AG08396 (cell line): ENCODE results near the gene DCST1.

Source experiments
- DNase-seq: peaks from one replicate; pipeline ENCODE4 v3.0.0; 2012; ENCODE audit warnings: low spot score, mixed read lengths

Gene DCST1

DNA sequence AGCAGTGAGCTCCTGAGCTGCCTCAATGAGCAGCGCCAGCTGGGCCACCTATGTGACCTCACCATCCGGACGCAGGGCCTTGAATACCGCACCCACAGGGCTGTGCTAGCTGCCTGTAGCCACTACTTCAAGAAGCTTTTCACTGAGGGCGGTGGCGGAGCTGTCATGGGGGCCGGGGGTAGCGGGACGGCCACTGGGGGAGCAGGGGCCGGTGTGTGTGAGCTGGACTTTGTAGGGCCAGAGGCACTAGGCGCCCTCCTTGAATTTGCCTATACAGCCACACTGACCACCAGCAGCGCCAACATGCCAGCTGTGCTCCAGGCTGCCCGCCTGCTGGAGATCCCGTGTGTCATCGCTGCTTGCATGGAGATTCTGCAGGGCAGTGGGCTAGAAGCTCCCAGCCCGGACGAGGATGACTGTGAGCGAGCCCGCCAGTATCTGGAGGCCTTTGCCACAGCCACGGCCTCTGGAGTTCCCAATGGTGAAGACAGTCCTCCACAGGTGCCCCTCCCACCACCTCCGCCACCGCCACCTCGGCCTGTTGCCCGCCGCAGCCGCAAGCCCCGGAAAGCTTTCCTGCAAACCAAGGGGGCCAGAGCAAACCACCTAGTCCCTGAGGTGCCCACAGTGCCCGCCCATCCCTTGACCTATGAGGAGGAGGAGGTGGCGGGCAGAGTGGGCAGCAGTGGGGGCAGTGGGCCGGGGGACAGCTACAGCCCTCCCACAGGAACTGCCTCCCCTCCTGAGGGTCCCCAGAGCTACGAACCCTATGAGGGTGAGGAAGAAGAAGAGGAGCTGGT is 18.7 kb upstream of the DCST1 start:
- DNase-seq = no peak

GRCh38 chr1:155015527-155016230 is 17.9 kb upstream of the DCST1 start:
- DNase-seq = no peak

DNA sequence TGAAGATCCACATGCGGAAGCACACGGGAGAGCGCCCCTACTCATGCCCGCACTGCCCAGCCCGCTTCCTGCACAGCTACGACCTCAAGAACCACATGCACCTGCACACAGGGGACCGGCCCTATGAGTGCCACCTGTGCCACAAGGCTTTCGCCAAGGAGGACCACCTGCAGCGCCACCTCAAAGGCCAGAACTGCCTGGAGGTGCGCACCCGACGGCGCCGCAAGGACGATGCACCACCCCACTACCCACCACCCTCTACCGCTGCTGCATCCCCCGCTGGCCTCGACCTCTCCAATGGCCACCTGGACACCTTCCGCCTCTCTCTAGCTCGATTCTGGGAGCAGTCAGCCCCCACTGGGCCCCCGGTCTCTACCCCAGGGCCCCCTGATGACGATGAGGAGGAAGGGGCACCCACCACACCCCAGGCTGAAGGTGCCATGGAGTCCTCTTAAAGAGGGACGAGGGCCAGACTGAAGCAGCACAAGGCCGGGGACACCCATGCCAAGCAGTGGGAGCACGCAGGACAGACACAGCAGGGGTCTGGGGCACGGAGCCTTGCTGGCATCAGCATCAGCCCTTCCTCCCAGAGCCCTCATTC is 17.3 kb upstream of the DCST1 start:
- no peak for DNase-seq

- DNase-seq = peak; percentile 90
Observed at GRCh38 chr1:155017041-155017945, 16.3 kb upstream of the DCST1 start.

DNA sequence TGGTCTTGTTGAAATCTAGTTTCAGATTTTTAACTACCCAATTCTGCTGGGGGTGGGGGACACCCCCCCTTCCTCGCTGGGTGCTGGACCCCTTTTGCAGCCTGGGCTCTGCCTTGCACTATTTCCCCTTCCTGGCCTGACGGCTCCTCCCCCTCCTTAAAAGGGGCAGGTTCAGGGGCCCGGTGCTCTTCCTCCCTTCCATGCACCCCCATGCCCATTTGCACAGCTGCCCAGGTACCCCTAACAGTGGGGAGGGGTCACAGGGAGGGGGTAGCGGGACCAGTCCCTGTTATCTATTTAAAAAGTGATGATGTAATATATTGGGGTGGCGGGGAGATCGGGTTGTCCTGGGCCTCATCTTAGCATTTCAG is 15.7 kb upstream of the DCST1 start:
- DNase-seq = no peak

- DNase-seq = peak; percentile 60
Observed at GRCh38 chr1:155018617-155019348, 14.8 kb upstream of the DCST1 start.

DNA sequence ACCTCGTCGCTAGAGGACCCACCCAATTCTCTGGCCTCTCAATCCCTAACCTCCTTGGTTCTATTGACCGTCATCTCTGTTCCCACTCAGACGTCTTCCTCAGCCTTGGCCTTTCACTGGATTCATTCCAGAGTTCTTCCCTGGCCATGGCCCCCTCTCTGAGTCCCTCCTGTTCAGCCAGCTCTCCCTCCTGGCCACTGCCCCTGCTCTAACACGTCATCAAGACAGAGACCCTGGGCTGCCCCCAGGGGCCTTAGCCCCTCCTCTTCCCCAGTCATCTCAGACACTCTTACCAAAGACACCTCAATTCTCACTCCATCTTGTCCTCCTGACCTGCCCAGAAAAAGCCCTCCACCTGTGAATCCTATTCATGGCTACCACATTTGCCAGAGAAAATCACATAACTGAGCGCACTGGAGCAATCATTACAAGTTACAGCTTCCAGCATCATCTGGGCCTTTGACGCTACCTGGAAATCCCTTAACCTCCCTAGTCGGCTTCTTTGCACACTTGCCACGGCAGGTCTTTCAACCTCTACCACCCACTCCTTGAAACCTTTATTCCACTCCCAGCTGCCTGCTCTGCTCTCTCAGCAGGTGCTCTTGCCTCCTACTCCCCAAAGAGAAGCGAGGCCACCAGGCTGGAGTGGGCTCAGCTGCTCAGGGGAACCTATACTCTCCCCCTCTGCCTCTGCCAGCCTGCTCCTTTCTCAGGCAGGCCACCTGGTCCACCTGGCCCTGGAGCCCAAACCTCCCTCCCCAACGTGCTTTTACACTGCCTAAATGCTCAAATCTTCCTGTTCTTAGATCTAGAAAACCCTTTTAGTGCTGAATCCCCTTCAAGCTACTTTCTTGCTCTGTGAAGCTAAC is 14.0 kb upstream of the DCST1 start:
- DNase-seq = no peak

DNA sequence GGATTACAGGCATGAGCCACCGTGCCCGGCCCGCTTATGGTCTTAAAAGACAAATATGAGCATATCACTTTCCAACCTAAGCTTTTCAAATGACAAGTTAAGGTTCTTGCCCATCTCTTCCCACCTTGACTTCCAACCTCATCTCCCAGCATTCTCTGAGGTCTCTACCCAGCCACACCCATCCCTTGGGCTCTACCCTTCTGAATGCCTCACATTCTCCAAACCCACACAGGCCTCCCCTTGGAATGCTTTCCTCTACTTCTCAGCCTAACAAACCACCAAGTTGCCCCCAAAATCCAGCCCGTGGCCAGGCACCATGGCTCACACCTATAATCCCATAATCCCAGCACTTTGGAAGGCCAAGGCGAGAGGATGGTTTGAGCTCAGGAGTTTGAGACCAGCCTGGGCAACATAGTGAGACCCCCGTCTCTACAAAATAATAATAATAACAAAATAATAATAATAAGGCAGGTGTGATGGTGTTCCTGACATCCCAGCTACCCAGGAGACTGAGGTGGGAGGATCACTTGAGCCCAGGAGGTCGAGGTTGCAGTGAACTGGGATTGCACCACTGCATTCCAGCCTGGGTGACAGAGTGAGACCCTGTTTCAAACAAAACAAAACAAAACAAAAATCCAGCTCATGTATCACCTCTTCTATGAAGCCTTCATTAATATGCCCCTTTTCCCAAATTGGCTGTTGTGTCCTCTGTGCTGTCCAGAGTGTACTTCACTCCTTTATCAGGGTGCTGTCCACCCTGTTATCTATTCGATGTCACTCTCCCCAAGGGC is 11.3 kb upstream of the DCST1 start:
- DNase-seq = no peak

- DNase-seq = no peak
Observed at GRCh38 chr1:155022927-155023236, 10.7 kb upstream of the DCST1 start.

DNA sequence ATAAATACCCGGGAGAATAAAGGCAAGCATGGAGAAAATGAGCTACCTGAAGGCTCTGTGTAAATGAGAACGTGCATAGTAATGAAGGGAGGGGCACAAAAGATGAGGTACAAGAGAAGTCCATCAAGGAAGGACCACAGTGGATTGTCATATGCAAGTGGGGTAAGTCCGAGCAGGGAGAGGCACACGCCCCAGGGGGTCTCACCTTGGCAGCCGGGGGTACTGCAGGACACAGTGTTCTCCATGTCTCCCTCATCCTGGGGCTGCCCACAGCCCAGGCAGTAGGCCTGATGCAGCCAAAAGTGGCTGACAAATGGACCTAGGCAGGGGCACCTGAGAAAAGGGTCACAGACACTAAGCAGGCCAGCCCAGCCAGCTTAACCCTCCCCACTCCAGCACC is 10.0 kb upstream of the DCST1 start:
- DNase-seq = no peak

DNA sequence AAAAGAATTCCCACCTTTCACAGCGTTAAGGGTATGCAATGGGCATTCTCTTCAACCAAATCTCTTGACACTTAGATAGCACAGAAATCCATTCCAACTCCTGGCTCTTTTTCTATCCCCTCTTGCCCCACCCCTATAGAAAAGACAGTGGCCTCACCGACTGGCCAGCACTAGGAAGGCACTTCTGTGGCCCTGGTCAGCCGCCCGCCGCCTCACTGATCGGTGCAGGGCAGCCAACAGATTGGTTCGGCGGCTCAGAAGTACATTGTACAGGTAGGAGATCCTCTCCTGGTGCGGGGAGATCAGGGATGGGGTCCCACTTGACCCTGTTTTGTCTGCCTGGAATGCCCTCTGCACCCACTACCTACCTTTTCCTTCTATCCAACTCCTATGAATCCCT is 9.3 kb upstream of the DCST1 start:
- DNase-seq = no peak

GRCh38 chr1:155026154-155026553 is 7.5 kb upstream of the DCST1 start:
- no peak for DNase-seq

DNA sequence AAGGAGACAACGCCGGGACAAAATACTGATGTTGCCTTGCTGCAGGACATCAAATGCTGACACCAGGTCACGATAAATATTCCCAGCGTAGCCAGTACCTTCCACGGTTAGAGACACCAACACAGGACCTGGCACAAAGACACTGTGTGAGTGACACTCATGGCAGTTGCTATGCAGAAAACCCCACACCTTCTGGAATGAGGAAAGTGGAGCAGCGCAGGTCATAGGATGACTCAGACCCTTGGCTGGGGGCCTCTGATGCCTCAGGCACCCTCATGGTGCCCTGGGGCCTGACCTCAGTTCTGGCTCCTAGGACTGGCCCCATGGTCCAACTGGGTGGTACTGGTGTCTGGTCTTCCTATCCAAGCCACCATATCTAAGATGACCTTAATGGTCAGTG is 7.0 kb upstream of the DCST1 start:
- no peak for DNase-seq

- no peak for DNase-seq
Observed at GRCh38 chr1:155029513-155030242, 3.9 kb upstream of the DCST1 start.

DNA sequence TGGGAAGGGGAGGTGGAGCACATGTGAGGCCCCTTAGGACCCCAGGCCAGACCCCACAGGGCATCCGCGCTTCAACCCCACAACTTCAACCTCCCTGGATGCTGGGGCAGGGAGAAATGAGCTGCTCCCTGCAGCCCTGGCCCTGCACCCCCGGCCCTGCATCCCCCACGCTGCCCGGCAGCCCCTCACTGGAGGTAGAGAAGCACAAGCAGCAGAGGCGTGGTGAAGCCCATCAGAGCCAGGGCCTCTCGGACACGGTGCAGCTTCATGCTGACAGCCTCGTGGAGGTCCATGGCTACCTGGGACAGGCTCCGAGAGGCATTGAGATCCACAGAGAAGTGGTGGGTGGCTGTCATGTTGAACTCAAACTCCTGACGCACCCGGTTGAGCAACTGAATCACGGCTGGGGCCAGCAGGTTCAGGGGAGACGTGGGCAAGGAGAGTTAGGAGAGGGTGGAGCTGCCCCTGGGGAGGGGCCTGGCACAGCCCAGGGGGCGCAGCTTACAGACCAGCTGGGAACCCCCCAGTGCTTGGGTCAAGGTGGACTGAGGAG is 3.3 kb upstream of the DCST1 start:
- no peak for DNase-seq

DNA sequence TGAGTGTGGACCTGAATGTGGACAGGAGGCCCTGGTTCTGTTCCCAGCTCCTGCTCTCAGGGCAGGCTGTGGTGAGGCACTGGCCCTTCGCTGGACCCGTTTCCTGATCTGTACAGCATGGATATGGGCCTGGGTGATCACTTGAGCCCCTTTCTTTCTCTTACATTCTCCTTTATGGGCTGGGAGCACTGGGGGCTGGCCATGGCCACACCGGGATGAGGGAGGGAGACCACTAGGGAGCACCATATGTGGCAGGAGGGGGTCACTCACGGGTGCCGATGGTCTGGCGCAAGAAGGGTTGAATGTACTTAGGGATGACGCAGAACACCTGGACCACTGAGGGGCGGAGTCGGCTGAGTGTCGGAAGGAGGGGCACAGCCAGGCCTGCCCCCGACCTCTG is 2.7 kb upstream of the DCST1 start:
- DNase-seq = no peak

- no peak for DNase-seq
Observed at GRCh38 chr1:155032886-155033285, 738 bp upstream of the DCST1 start.

DNA sequence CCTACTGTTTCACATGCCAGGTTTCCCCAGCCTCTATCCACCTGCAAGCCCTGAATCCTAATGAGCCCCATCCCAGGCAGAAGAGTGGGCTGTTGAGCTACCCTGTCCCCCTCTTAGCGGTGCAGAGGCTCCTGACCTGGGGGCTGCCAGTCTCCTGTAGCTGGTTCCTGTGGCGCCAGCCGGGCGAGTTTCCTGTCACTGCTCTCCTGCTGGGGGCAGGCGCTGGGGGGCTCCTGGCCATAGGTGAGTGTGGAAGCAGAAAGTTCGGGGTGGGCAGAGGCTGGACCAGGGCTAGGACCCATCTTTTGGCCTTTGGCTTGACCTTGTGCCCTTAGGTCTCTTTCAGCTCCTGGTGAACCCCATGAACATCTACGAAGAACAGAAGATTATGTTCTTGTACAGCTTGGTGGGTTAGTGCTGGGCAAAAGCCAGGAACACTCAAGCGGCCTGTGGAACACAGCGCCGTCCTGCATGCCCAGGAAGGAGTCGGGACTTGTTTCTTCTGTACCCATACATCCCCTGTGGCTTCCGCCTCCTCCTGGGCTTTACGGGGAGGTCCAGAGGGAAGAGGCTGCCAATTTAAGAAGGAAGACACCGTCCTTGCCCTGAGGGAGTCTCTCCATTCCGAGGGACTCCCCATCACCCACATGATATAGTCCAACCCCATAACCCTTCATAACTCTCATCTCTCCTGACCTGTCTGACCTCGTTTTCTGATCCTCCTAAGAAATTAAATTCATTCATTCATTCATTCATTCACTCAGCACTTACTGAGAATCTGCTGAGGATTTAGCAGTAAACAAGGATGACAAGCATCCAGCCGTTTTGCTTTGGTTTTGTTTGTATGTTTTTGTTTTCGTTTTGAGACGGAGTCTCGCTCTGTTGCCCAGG is 939 bp downstream of the DCST1 start:
- no peak for DNase-seq
